ENCODE results near the gene SLC30A5. TPM values are rescaled to one million over a fixed set of nuclear protein-coding genes. Genes with fewer than 3 reads are reported as not detected.
"Not testable (repeated sequence)": the region's sequence is repeated elsewhere in the genome, so short reads cannot be mapped to it uniquely, and the experiment has no call there.

SLC30A5 gene
- total and polyA plus RNA-seq, 9 of the 15 experiments (the other 6 are each of a cell fraction or from before 2014, with no cell fraction given): 22.9 to 86.8 (median 62.5) TPM

DNA sequence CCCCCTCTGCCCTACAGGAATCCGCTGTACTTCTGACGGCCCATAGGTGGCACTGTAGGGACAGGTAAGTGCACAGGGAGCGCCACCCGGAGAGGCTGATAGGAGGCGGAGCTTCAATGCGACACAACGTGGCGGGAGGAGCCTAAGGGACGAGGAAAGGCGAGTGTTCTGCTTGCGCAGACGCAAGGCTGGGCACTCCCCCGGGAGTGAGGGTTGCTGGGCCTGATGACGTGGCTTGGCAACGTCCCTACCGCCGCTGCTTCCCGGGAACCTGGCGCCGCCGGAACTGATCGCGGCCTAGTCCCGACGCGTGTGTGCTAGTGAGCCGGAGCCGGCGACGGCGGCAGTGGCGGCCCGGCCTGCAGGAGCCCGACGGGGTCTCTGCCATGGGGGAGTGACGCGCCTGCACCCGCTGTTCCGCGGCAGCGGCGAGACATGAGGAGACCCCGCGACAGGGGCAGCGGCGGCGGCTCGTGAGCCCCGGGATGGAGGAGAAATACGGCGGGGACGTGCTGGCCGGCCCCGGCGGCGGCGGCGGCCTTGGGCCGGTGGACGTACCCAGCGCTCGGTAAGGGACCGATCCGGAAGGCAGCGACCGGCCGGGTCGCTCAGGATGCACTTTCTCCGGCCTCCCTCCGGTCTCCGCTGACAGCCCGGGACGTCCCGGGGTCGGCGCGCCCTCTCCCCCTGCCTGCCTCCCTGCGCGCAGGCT, at the start of gene SLC30A5 (continued):
- TF ChIP-seq SIX5 (IDR thresholded peaks at IDR 0.05; ENCODE audit: borderline replicate concordance in 1 of 2, insufficient read depth in 1 of 2, low read depth in 1 of 2, low read length in 2 of 2) (0 out of 4 replicates have a peak, but pooled peaks of 1 of the 2 experiments have one; percentile 27), POLR2G (IDR thresholded peaks at IDR 0.05; ENCODE audit: low read depth, low read length) (peak; percentile 99), ZNF717 (CRISPR knock-in tag; IDR thresholded peaks at IDR 0.05) (no peak)
- TF ChIP-seq, protein P1, sequence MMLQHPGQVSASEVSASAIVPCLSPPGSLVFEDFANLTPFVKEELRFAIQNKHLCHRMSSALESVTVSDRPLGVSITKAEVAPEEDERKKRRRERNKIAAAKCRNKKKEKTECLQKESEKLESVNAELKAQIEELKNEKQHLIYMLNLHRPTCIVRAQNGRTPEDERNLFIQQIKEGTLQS (IDR thresholded peaks at IDR 0.05): peak; percentile 60
- TF ChIP-seq, protein P1 (CRISPR knock-in tag; conservative IDR thresholded peaks at IDR 0.05): peak; percentile 74; the same call in 1 of the 2 replicates
- TF ChIP-seq, protein P2, sequence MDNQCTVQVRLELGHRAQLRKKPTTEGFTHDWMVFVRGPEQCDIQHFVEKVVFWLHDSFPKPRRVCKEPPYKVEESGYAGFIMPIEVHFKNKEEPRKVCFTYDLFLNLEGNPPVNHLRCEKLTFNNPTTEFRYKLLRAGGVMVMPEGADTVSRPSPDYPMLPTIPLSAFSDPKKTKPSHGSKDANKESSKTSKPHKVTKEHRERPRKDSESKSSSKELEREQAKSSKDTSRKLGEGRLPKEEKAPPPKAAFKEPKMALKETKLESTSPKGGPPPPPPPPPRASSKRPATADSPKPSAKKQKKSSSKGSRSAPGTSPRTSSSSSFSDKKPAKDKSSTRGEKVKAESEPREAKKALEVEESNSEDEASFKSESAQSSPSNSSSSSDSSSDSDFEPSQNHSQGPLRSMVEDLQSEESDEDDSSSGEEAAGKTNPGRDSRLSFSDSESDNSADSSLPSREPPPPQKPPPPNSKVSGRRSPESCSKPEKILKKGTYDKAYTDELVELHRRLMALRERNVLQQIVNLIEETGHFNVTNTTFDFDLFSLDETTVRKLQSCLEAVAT (IDR thresholded peaks at IDR 0.05): no peak

DNA sequence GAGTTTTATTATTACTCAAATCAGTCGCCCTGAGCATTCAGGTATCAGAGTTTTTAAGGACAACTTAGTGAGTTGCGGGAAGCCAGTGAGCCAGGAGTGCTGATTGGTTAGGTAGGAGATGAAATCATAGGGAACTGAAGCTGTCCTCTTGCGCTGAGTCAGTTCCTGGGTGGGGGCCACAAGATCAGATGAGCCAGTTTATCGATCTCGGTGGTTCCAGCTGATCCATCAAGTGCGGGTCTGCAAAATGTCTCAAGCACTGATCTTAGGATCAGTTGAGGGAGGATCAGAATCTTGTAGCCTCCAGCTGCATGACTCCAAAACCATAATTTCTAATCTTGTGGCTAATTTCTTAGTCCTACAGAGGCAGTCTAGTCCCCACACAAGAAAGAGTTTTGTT, 48.6 kb upstream of the SLC30A5 start:
- CTCF ChIA-PET (ENCODE audit: low intra/inter-chr PET ratio); intact Hi-C loops (cut with micrococcal nuclease); in situ Hi-C loops (cut with MboI): not testable (repeated sequence)
- peak; percentile 34 for TF ChIP-seq MAFG (tag; conservative IDR thresholded peaks at IDR 0.05)
- 0 out of 4 replicates have a peak, but pooled peaks of 1 of the 2 experiments have one; percentile 15 for TF ChIP-seq RCOR1 (IDR thresholded peaks at IDR 0.05; ENCODE audit: borderline replicate concordance in 1 of 2, low read depth in 2 of 2, low read length in 2 of 2)
- 0 out of 2 replicates have a peak, but pooled peaks have one; percentile 24 for TF ChIP-seq NFRKB (IDR thresholded peaks at IDR 0.05; ENCODE audit: low read depth)
- TF ChIP-seq POLR2B (IDR thresholded peaks at IDR 0.05; ENCODE audit: low read depth, partially characterized antibody): peak; percentile 26
- peak; percentile 73 for TF ChIP-seq NFE2 (IDR thresholded peaks at IDR 0.05; ENCODE audit: low read depth)
- TF ChIP-seq EP300 (IDR thresholded peaks at IDR 0.05; ENCODE audit: low read length): peak; percentile 18; the same call in 1 of the 2 replicates
- TF ChIP-seq CC2D1A (IDR thresholded peaks at IDR 0.05): peak; percentile 83
- TF ChIP-seq, protein P3, sequence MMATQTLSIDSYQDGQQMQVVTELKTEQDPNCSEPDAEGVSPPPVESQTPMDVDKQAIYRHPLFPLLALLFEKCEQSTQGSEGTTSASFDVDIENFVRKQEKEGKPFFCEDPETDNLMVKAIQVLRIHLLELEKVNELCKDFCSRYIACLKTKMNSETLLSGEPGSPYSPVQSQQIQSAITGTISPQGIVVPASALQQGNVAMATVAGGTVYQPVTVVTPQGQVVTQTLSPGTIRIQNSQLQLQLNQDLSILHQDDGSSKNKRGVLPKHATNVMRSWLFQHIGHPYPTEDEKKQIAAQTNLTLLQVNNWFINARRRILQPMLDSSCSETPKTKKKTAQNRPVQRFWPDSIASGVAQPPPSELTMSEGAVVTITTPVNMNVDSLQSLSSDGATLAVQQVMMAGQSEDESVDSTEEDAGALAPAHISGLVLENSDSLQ (IDR thresholded peaks at IDR 0.05): 0 out of 2 replicates have a peak, but pooled peaks have one; percentile 10
- TF ChIP-seq, protein P1 (IDR thresholded peaks at IDR 0.05): peak; percentile 51; the same call in 1 of the 2 replicates
- TF ChIP-seq, protein P1 (CRISPR knock-in tag; conservative IDR thresholded peaks at IDR 0.05): not testable (repeated sequence)
- peak; percentile 11; the same call in 1 of the 2 replicates for TF ChIP-seq ZNF589 (CRISPR knock-in tag; IDR thresholded peaks at IDR 0.05; ENCODE audit: low read depth)
- TF ChIP-seq SMARCA4 (IDR thresholded peaks at IDR 0.05): peak; percentile 62; the same call in 1 of the 2 replicates

More for the DNA sequence above, 48.6 kb upstream of the SLC30A5 start:
- whole genome bisulfite sequencing (ENCODE audit: insufficient coverage, low coverage, missing lambda C conversion rate): 6% methylated on average over 6 of the region's 6 CpGs
- H3K9me3 ChIP-seq (replicated peaks; ENCODE audit: control insufficient read depth, insufficient read depth, low read depth, low read length); H3K4me3 ChIP-seq; H3K27me3 ChIP-seq (ENCODE audit: control insufficient read depth in 2 of 2, insufficient read depth in 2 of 2, low read length in 2 of 2); H3K36me3 ChIP-seq (ENCODE audit: control insufficient read depth, insufficient read depth, low read length); FAIRE-seq; BruUV-seq (replicated peaks); H3K4me2 ChIP-seq (ENCODE audit: insufficient read depth, low read length); H4K20me1 ChIP-seq (replicated peaks; ENCODE audit: control insufficient read depth, insufficient read depth, low read length); H3K9me1 ChIP-seq (ENCODE audit: control insufficient read depth, insufficient read depth, low read length); H3K79me2 ChIP-seq (ENCODE audit: control insufficient read depth, insufficient read depth, low read length): not testable (repeated sequence)
- peak in 1 of 4 experiments; percentile 44 for DNase-seq (ENCODE audit: extremely low read depth in 1 of 4, low spot score in 3 of 4)
- Histone ChIP-seq H2AFZ (ENCODE audit: low read depth, low read length) (peak overlapping the region; percentile 97), H3K4me1 (replicated peaks in 1 of 2; ENCODE audit: control insufficient read depth in 2 of 2, insufficient read depth in 2 of 2, low read length in 2 of 2) (peaks cover 4 to 26% of the 10 kb centered on the region in 2 experiments; a peak in 3 of 5 replicates), H3K9ac (ENCODE audit: insufficient read depth in 1 of 2, low read depth in 2 of 2, low read length in 2 of 2) (0 out of 4 replicates have a peak overlapping the region, but pooled peaks of 1 of the 2 experiments have one; percentile 27), H3K27ac (ENCODE audit: extremely low read depth, low read depth, low read length) (peak overlapping the region; percentile 78)
- POLR2A ChIA-PET: interaction anchor here (1.1 kb wide), 1 partner anchor 19 kb away, joined by 3 read pairs; no protein-coding TSS in a partner anchor
- ATAC-seq: peak; percentile 35
